Measurements from ENCODE around the gene CCDC180.

DNA sequence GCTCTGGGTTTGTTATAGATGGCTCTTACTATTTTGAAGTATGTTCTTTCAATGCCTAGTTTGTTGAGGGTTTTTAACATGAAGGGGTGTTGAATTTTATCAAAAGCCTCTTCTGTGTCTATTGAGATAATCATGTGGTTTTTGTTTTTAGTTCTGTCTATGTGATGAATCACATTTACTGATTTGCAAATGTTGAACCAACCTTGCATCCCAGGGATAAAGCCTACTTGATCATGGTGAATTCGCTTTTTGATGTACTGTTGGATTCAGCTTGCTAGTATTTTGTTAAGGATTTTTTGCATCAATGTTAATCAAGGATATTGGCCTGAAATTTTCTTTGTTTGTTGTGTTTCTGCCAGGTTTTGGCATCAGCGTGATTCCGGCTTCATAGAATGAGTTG lies 25.5 kb downstream of the CCDC180 start:
- TF ChIP-seq CTCF (conservative IDR thresholded peaks at IDR 0.05; ENCODE audit: low read depth, low read length): no peak
- no peak for TF ChIP-seq EZH2 (IDR thresholded peaks at IDR 0.05; ENCODE audit: borderline replicate concordance, low read depth, low read length, poor library complexity, severe bottlenecking)
